ENCODE results near the gene ZNF343. TPM values are rescaled to one million over a fixed set of nuclear protein-coding genes. Genes with fewer than 3 reads are reported as not detected.

The ZNF343 gene
- polyA plus RNA-seq, 1 experiment: 8.2 TPM

DNA sequence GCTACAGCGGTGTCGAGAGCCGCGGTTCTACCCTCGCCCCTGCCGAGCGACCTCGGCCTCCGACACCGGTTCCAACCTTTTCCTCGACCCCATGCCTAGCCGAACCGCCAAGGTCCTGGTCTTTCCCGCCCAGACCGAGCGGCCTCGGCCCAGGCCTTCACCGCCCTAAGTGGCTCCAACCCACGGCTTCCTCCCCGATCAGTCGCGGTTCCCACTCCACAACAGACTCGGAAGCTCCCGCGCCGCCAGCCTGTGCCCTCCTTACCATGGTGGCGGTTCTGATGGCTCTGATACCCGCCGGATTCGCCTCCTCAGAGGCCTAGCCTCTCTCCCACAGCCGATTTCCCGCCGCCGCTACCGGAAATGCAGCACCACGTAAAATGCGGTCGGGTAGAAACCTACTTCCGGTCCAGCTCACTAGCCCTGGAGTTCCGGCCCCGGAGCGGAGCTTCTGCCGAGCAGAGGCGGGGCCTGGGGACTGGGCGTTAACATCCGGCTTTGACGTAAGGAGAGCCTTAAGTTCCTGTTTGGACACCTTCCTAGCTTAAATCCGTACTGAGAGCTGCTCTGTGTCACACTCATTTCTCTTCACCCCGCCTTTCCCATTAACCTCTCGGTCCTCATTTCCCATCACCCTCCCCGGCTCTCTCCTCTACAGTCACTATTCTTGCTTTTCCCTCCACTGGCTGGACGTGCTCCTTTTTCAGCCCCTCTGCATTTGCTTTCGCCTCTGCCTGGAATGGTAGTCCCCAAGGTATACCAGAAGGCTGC lies 38.1 kb downstream of the ZNF343 start, which contains the start of gene SNRPB:
Gene SNRPB, minus strand, starts transcription at position 367 of the 771 bp plus-strand sequence. Its CDS starts 99 bp downstream, at position 268.
- peaks cover 12% of the 10 kb centered on the region for H3K36me3 ChIP-seq (ENCODE audit: control insufficient read depth, insufficient read depth, low read length)
- TF ChIP-seq, protein P1, sequence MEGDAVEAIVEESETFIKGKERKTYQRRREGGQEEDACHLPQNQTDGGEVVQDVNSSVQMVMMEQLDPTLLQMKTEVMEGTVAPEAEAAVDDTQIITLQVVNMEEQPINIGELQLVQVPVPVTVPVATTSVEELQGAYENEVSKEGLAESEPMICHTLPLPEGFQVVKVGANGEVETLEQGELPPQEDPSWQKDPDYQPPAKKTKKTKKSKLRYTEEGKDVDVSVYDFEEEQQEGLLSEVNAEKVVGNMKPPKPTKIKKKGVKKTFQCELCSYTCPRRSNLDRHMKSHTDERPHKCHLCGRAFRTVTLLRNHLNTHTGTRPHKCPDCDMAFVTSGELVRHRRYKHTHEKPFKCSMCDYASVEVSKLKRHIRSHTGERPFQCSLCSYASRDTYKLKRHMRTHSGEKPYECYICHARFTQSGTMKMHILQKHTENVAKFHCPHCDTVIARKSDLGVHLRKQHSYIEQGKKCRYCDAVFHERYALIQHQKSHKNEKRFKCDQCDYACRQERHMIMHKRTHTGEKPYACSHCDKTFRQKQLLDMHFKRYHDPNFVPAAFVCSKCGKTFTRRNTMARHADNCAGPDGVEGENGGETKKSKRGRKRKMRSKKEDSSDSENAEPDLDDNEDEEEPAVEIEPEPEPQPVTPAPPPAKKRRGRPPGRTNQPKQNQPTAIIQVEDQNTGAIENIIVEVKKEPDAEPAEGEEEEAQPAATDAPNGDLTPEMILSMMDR (IDR thresholded peaks at IDR 0.05; ENCODE audit: insufficient read depth, low read depth, low read length): no peak
- H3K27me3 ChIP-seq (ENCODE audit: control insufficient read depth, insufficient read depth, low read length): no peaks in the 10 kb centered on the region
- POLR2A ChIA-PET: interaction anchor here (0.7 to 1.0 kb wide), 3 partner anchors 9 to 156 kb away, joined by 3 to 6 read pairs (median 4); no protein-coding TSS in a partner anchor
- peak within 1 kb of the TSS; percentile 95 for H3K4me3 ChIP-seq (ENCODE audit: low read depth, low read length)
- CTCF ChIA-PET: interaction anchor here (0.8 to 1.1 kb wide), 4 partner anchors 18 to 694 kb away, joined by 3 to 4 read pairs (median 3); no protein-coding TSS in a partner anchor
- DNase-seq (ENCODE audit: low read depth): peak; percentile 93

- CTCF ChIA-PET: interaction anchor here (0.6 to 1.2 kb wide), 4 partner anchors 18 to 85 kb away, joined by 3 to 5 read pairs (median 4); no protein-coding TSS in a partner anchor
These were observed 38.7 kb downstream of the ZNF343 start for GRCh38 chr20:2469991-2470422.

DNA sequence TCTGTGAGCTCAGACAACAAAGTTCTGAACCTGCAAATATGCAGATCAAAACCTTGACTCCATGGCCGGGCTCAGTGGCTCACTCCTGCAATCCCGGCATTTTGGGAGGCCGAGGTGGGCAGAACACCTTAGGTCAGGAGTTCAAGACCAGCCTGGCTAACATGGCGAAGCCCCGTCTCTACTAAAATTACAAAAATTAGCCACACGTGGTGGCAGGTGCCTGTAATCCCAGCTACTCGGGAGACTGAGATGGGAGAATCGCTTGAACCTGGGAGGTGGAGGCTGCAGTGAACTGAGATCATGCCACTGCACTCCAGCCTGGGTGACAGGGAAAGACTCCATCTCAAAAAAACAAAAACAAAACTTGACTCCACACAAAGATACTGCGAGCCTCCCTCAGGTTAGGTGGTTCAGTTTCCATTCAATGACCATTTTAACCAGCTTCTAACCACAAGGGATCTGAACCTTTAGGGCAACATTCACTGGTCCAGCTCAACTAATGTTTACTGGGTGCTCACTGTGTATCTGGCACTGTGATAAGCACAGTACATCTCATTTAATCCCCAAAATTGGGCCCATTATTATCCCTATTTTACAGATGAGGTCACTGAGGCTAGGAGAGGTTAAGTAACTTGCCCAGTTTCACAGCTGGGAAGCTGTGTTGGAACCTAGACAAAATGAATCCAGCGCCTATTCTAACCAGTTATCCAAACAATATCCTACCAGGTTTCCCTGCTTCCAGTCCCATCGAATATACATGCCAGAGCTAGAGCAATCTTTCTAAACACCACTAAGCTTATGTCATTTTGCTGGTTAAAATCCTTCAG lies 39.9 kb downstream of the ZNF343 start:
- Histone ChIP-seq H3K36me3 (ENCODE audit: control insufficient read depth, insufficient read depth, low read length) (peaks cover 21% of the 10 kb centered on the region), H3K4me3 (ENCODE audit: low read depth, low read length) (peak overlapping the region; percentile 95), H3K27me3 (ENCODE audit: control insufficient read depth, insufficient read depth, low read length) (no peaks in the 10 kb centered on the region)
- ChIA-PET POLR2A (no interaction called here), CTCF (interaction anchor here (0.8 to 2.4 kb wide), 5 partner anchors 12 to 118 kb away, joined by 3 to 6 read pairs (median 5); no protein-coding TSS in a partner anchor)
- no peak for DNase-seq (ENCODE audit: low read depth)
- TF ChIP-seq, protein P1 (IDR thresholded peaks at IDR 0.05; ENCODE audit: insufficient read depth, low read depth, low read length): no peak

More at GRCh38 chr20:2469991-2470422, 38.7 kb downstream of the ZNF343 start:
- no peaks in the 10 kb centered on the region for H3K27me3 ChIP-seq (ENCODE audit: control insufficient read depth, insufficient read depth, low read length)
- peaks cover 16% of the 10 kb centered on the region for H3K36me3 ChIP-seq (ENCODE audit: control insufficient read depth, insufficient read depth, low read length)
- H3K4me3 ChIP-seq (ENCODE audit: low read depth, low read length): peak overlapping the region; percentile 95
- no peak for DNase-seq (ENCODE audit: low read depth)
- POLR2A ChIA-PET: interaction anchor here (0.7 to 1.0 kb wide), 3 partner anchors 9 to 156 kb away, joined by 3 to 6 read pairs (median 4); no protein-coding TSS in a partner anchor
- TF ChIP-seq, protein P1 (IDR thresholded peaks at IDR 0.05; ENCODE audit: insufficient read depth, low read depth, low read length): no peak

DNA sequence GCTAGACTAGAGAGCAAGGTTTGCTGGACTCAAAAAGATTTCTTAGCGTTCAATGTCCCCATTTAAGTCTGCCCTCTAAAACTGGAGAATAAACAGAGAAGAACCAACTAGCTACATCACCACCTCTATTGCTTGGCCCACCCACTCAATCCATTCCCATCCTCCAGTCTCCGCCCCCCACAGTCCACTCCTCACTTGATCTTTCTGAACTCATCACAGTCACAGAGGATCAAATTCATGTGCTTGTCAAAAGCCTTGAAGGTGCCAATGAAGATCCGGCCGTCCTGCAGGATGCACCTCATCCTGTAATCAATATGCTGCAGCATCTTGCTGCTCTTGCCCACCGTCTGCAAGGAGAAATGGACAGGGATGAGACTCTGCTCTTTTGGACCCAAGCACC lies 41.3 kb downstream of the ZNF343 start:
- Histone ChIP-seq H3K27me3 (ENCODE audit: control insufficient read depth, insufficient read depth, low read length) (no peaks in the 10 kb centered on the region), H3K36me3 (ENCODE audit: control insufficient read depth, insufficient read depth, low read length) (peaks cover 33% of the 10 kb centered on the region), H3K4me3 (ENCODE audit: low read depth, low read length) (no peak overlapping the region)
- TF ChIP-seq, protein P1 (IDR thresholded peaks at IDR 0.05; ENCODE audit: insufficient read depth, low read depth, low read length): no peak
- ChIA-PET POLR2A (no interaction called here), CTCF (interaction anchor here (1.0 to 2.4 kb wide), 3 partner anchors 11 to 40 kb away, joined by 3 to 6 read pairs (median 4); no protein-coding TSS in a partner anchor)
- no peak for DNase-seq (ENCODE audit: low read depth)

Measured in BJ (cell line).